ENCODE data around the gene HINT3. TPM values are rescaled to one million over a fixed set of nuclear protein-coding genes. Genes with fewer than 3 reads are reported as not detected.
"Not testable (repeated sequence)": the region's sequence is repeated elsewhere in the genome, so short reads cannot be mapped to it uniquely, and the experiment has no call there.

The HINT3 gene
- total RNA-seq, 2 donors from 2014 or later = 7.0 to 11.5 TPM

DNA sequence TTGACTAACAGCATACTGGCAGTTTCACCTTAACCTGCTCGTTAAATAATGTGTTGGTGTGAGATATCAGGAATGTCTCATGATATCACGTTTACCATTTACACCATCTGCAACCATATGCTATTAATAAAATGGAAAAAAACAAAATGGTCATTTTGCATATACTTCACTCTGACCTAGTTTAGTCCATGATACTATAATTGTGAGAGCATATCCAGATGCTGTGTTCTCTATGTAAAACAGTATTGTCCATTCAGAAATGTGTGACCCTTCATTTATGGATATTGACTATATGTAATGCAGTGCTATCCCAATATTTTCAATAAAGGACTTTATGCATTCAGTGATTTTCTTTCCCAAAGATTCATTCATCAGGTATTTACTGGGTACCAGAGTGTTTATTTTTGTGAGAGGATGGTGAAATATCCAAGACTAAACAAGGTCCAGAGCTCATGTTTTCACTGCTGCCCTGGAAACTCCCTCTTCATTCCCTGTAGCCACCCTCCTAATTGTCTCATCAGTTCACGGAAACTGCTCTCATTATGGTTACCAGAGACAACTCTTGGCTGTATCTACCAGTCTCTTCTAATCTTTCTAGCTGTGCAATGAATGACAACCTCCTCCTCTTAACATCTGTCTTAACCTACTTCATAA is 25.7 kb upstream of the HINT3 start:
- peaks cover 4 to 5% of the 10 kb centered on the region in 2 donors for H3K9me3 Mint-ChIP-seq
- ATAC-seq = no peak
- H3K36me3 Mint-ChIP-seq = peaks cover 18 to 32% of the 10 kb centered on the region in 2 donors
- no peak overlapping the region for H3K27ac Mint-ChIP-seq
- DNase-seq (ENCODE audit: low spot score in 2 of 2) = no peak

DNA sequence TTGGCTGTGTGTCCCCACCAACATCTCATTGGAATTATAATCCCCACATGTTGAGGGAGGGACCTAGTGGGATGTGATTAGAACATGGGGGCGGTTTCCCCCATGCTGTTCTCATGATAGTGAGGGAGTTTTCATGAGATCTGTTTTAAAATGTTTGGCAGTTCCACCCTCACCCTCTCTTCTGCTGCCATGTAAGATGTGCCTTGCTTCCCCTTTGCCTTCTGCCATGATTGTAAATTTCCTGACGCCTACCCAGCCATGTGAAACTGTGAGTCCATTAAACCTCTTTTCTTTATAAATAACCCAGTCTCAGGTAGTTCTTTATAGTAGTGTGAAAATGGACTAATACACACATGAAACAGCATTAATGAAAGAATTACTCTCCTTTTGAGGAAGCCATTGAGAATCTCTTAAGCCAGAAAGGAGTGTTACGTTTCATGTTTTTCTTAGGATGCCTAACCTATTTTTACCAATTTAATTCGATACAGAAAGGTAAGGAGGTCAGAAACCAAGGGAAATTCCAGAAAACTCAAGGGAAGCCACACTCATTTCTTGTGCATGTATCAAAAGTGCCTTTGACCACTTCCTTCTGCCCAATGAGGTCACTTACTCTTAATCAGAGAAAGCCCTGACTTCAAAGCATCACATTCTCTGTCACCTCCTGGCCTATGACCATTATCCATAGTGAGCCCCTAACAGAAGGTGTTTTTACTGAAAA is 24.7 kb upstream of the HINT3 start:
- DNase-seq (ENCODE audit: low spot score in 2 of 2) (no peak), ATAC-seq (peak; percentile 76 to 97)
- Mint-ChIP-seq H3K36me3 (peaks cover 18 to 32% of the 10 kb centered on the region in 2 donors), H3K9me3 (peaks cover 4 to 5% of the 10 kb centered on the region in 2 donors), H3K27ac (peak overlapping the region; percentile 61 to 83)

DNA sequence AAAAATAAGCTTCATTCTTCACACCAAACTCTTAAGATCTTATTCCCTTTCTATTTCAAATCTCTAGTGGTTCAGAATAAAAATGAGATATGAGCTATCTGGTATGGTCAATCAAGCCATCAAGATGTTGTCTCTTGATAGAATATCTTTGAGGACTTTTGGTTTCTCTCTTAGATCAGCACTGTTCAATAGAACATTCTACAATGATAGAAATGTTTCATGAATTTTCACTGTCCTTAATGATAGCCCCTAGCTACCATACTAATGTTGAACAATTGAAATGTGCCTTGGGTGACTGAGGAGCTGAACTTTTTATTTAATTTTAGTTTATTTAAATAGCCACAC is 24.1 kb upstream of the HINT3 start:
- DNase-seq (ENCODE audit: low spot score in 2 of 2) = no peak
- Mint-ChIP-seq H3K27ac (peak overlapping the region in 1 of 2 donors; percentile 83), H3K36me3 (peaks cover 18 to 32% of the 10 kb centered on the region in 2 donors), H3K9me3 (peaks cover 4 to 5% of the 10 kb centered on the region in 2 donors)
- ATAC-seq = no peak

GRCh38 chr6:125935520-125935919 is 21.1 kb upstream of the HINT3 start:
- not testable (repeated sequence) for H3K9me3 Mint-ChIP-seq; DNase-seq (ENCODE audit: low spot score in 2 of 2); H3K27ac Mint-ChIP-seq; ATAC-seq
- H3K36me3 Mint-ChIP-seq = peaks cover 12 to 17% of the 10 kb centered on the region in 2 donors

GRCh38 chr6:125939026-125939425 is 17.5 kb upstream of the HINT3 start:
- no peak for DNase-seq (ENCODE audit: low spot score in 2 of 2)
- Mint-ChIP-seq H3K36me3 (no peaks in the 10 kb centered on the region), H3K27ac (no peak overlapping the region), H3K9me3 (no peaks in the 10 kb centered on the region)
- no peak for ATAC-seq

DNA sequence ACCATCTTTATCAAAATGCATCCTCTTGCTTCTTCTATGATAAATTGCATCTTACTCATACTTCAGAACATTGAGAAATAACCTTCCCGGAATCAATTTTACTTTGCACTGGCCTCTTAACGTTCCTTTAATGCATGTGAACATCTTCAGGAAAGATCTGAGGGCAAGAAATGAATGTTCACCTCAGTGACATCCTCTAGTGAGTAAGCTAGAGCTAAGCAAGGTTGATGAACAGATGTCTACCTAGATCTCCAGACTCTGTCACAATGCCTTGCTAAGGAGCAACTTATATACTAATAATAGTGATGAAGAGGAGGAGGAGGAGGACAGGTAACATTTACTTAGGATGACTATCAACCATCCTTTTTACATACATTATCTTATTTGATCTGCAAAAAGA is 16.8 kb upstream of the HINT3 start:
- Mint-ChIP-seq H3K36me3 (no peaks in the 10 kb centered on the region), H3K9me3 (no peaks in the 10 kb centered on the region), H3K27ac (no peak overlapping the region)
- DNase-seq (ENCODE audit: low spot score in 2 of 2) (no peak), ATAC-seq (peak; percentile 29 to 84)

- no peaks in the 10 kb centered on the region for H3K9me3 Mint-ChIP-seq
- H3K36me3 Mint-ChIP-seq = no peaks in the 10 kb centered on the region
- ATAC-seq (peak in 1 of 2 donors; percentile 21), DNase-seq (ENCODE audit: low spot score in 2 of 2) (no peak)
- H3K27ac Mint-ChIP-seq = no peak overlapping the region
Measured at GRCh38 chr6:125940247-125941041, 16.1 kb upstream of the HINT3 start.

DNA sequence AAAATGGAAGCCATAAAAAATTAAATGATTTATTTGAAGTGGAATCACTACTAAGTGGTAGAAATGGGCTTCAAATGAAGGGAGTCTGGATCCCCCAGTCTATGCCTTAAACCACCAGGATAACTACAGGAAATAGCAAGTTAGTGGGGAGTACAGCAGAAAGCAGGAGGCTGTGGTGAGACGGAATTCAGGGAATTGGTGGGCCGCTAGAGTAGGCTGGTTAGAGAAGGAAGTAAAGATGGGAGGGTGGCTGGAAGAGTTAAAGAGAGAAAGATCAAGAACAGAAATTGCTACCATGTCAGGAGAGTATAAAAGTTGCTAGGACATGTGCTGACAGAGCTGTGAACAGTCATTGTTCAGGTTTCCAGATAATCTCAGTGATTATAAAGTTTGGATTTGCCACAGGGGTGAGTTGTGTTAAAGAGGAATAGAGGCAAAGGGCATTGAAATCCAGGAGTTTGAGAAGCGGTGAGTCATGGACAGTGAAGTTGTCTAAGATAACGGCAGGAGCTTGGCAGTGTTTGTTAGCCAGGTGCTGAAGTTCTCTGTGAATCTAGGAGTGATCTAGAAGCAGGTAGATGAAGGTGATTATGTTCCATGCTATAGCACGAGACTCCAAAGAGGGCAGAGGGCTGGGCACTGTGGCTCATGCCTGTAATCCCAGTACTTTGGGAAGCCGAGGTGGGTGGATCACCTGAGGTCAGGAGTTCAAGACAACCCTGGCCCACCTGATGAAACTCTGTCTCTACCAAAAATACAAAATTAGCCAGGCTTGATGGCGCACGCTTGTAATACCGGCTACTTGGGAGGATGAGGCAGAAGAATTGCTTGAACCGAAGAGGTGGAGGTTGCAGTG is 13.7 kb upstream of the HINT3 start:
- DNase-seq (ENCODE audit: low spot score in 2 of 2) (no peak), ATAC-seq (no peak)
- Mint-ChIP-seq H3K9me3 (no peaks in the 10 kb centered on the region), H3K27ac (peak overlapping the region in 1 of 2 donors; percentile 1), H3K36me3 (no peaks in the 10 kb centered on the region)

DNA sequence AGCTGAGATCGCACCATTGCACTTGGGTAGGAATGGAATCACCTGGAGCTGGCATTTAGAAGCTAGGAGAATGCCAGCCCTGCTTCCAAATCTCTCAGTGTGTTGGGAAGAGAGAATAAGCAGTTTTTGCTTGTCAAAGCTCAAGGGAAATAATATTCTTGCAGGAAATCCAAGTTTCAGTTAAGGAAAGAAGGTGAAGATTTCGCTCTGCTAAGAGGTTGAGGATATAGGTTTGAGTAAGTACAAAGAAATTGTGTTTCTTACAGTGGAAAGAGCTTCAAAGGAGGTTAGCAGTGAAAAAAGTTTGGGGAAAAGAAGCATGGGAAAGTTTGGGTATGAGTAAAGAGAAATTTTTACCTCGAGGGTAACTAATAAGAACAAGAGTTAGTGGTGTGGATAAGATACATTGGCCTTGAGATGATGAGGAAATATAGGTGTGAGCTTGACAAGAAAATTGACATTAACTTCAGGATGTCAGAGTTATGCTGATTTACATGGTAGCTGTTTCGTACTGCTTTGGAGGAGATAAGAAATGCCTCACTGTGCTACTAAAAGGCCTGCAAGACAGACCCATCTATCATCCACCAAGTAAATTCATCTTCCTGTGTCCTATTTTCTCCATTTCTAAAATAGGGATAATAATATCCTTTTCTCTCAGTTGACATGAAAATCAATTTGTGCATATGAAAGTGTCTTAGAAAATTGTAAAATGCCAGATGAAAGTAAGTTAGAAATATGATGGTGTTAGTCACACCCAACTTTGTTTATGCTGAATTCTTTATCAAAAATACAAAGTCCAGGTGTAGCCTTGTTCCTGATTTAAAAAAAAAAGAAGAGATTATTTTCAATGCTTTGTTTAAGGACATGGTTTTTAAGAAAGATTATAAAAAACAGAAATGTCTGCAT is 12.8 kb upstream of the HINT3 start:
- Mint-ChIP-seq H3K36me3 (no peaks in the 10 kb centered on the region), H3K9me3 (no peaks in the 10 kb centered on the region), H3K27ac (no peak overlapping the region)
- DNase-seq (ENCODE audit: low spot score in 2 of 2) = no peak
- ATAC-seq = peak in 1 of 2 donors; percentile 43

GRCh38 chr6:125944434-125944816 is 12.1 kb upstream of the HINT3 start:
- Mint-ChIP-seq H3K27ac (no peak overlapping the region), H3K9me3 (no peaks in the 10 kb centered on the region), H3K36me3 (no peaks in the 10 kb centered on the region)
- DNase-seq (ENCODE audit: low spot score in 2 of 2) (no peak), ATAC-seq (no peak)

DNA sequence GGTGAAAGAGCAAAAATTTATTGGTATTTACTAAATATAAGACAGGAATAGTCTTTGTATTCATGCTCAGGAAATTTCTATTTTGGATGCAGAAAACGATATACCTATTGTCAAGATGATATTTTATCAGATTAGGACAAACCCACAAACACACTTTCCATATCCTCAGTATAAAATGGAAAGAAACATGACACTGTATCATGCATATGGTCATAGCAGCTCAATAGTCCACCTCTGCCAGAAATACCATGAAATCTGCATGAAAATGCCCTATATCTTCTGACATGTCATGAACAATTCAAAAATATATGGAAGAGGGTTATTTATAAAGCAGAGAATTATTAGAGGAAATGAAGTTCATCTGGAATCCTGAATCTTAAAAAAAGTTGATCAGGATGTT is 11.7 kb upstream of the HINT3 start:
- no peaks in the 10 kb centered on the region for H3K9me3 Mint-ChIP-seq
- ATAC-seq = no peak
- no peaks in the 10 kb centered on the region for H3K36me3 Mint-ChIP-seq
- no peak for DNase-seq (ENCODE audit: low spot score in 2 of 2)
- no peak overlapping the region for H3K27ac Mint-ChIP-seq

- H3K36me3 Mint-ChIP-seq = no peaks in the 10 kb centered on the region
- DNase-seq (ENCODE audit: low spot score in 2 of 2) (no peak), ATAC-seq (no peak)
- H3K9me3 Mint-ChIP-seq = no peaks in the 10 kb centered on the region
- no peak overlapping the region for H3K27ac Mint-ChIP-seq
Measured at GRCh38 chr6:125945378-125946141, 11.0 kb upstream of the HINT3 start.

GRCh38 chr6:125947615-125948014 is 9.0 kb upstream of the HINT3 start:
- Mint-ChIP-seq H3K9me3 (no peaks in the 10 kb centered on the region), H3K27ac (no peak overlapping the region), H3K36me3 (no peaks in the 10 kb centered on the region)
- ATAC-seq = no peak
- no peak for DNase-seq (ENCODE audit: low spot score in 2 of 2)

- DNase-seq (ENCODE audit: low spot score in 2 of 2) (no peak), ATAC-seq (no peak)
- H3K27ac Mint-ChIP-seq = no peak overlapping the region
- H3K36me3 Mint-ChIP-seq = no peaks in the 10 kb centered on the region
- H3K9me3 Mint-ChIP-seq = no peaks in the 10 kb centered on the region
Measured at GRCh38 chr6:125948455-125948854, 8.1 kb upstream of the HINT3 start.

GRCh38 chr6:125949069-125949468 is 7.5 kb upstream of the HINT3 start:
- no peaks in the 10 kb centered on the region for H3K36me3 Mint-ChIP-seq
- no peak for DNase-seq (ENCODE audit: low spot score in 2 of 2)
- ATAC-seq = no peak
- H3K27ac Mint-ChIP-seq = no peak overlapping the region
- H3K9me3 Mint-ChIP-seq = no peaks in the 10 kb centered on the region

All from activated naive CD4-positive, alpha-beta T cell treated with anti-CD3 and anti-CD28 coated beads, Interleukin-2, amount 50 U/mL, for 72 hours (primary cell).